Measurements from ENCODE around the gene IRX2.

Gene IRX2

GRCh38 chr5:2724031-2724581, 27.4 kb downstream of the IRX2 start:
- DNase-seq (ENCODE audit: low read depth): no peak
- TF ChIP-seq CTCF (IDR thresholded peaks at IDR 0.05; ENCODE audit: low read length, missing control alignments): no peak
- no peak overlapping the region for H3K4me3 ChIP-seq (replicated peaks; ENCODE audit: low read depth, low read length)

GRCh38 chr5:2722901-2723300, 28.6 kb downstream of the IRX2 start:
- no peak for TF ChIP-seq CTCF (IDR thresholded peaks at IDR 0.05; ENCODE audit: low read length, missing control alignments)
- no peak overlapping the region for H3K4me3 ChIP-seq (replicated peaks; ENCODE audit: low read depth, low read length)
- no peak for DNase-seq (ENCODE audit: low read depth)

GRCh38 chr5:2721385-2722138, 29.9 kb downstream of the IRX2 start:
- DNase-seq (ENCODE audit: low read depth): peak; percentile 7
- TF ChIP-seq CTCF (IDR thresholded peaks at IDR 0.05; ENCODE audit: low read length, missing control alignments): no peak
- no peak overlapping the region for H3K4me3 ChIP-seq (replicated peaks; ENCODE audit: low read depth, low read length)

- no peak overlapping the region for H3K4me3 ChIP-seq (replicated peaks; ENCODE audit: low read depth, low read length)
- TF ChIP-seq CTCF (IDR thresholded peaks at IDR 0.05; ENCODE audit: low read length, missing control alignments): no peak
- no peak for DNase-seq (ENCODE audit: low read depth)
These were observed 32.1 kb downstream of the IRX2 start for GRCh38 chr5:2719332-2719731.

- no peak overlapping the region for H3K4me3 ChIP-seq (replicated peaks; ENCODE audit: low read depth, low read length)
- no peak for DNase-seq (ENCODE audit: low read depth)
- TF ChIP-seq CTCF (IDR thresholded peaks at IDR 0.05; ENCODE audit: low read length, missing control alignments): no peak
These were observed 33.4 kb downstream of the IRX2 start for GRCh38 chr5:2718115-2718514.

GRCh38 chr5:2715856-2716255, 35.6 kb downstream of the IRX2 start:
- no peak for TF ChIP-seq CTCF (IDR thresholded peaks at IDR 0.05; ENCODE audit: low read length, missing control alignments)
- DNase-seq (ENCODE audit: low read depth): peak; percentile 4
- no peak overlapping the region for H3K4me3 ChIP-seq (replicated peaks; ENCODE audit: low read depth, low read length)

- H3K4me3 ChIP-seq (replicated peaks; ENCODE audit: low read depth, low read length): no peak overlapping the region
- no peak for TF ChIP-seq CTCF (IDR thresholded peaks at IDR 0.05; ENCODE audit: low read length, missing control alignments)
- DNase-seq (ENCODE audit: low read depth): no peak
These were observed 36.7 kb downstream of the IRX2 start for GRCh38 chr5:2714805-2715204.
